OCI-LY1 (cell line): Measurements from ENCODE around the gene PTPRG.

Experiments used
- CTCF ChIP-seq: fragments of 200-600 bp; sonication (generic), shearing (Covaris generic); IDR thresholded peaks from 2 replicates; pipeline ENCODE4 v1.5.1; 2017; ENCODE audit warnings: mild to moderate bottlenecking, antibody characterized with exemption, low read length, moderate library complexity, mixed read lengths
- EZH2 ChIP-seq: fragments of 200-600 bp; sonication (generic), shearing (Covaris generic); IDR thresholded peaks from 2 replicates; pipeline ENCODE4 v1.8.0; 2017; ENCODE audit warnings: borderline replicate concordance, mixed run types, mild to moderate bottlenecking, antibody characterized with exemption, low read length, moderate library complexity, mixed read lengths

DNA sequence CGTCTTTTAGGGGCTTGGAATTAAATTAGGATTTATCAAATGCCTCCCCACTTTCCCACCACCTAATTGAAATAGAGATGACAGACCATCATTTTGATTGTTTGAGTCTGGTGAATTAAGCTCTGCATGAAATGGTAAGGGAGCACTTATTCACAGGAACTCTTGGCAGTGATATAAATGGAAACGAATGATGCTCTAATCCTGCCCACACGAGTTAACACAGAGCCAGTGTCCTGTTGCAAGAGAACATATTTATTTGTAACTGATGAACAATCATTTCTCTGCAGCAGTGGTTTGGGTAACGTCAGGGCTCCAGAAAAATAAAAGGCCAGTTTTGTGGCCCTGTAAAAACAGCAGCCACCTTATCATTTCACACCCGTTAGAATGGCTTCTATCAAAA is 648.6 kb downstream of the PTPRG start:
- no peak for TF ChIP-seq CTCF
- no peak for TF ChIP-seq EZH2
